ENCODE results near the gene ZBTB2. TPM values are rescaled to one million over a fixed set of nuclear protein-coding genes. Genes with fewer than 3 reads are reported as not detected.

Gene ZBTB2
- total RNA-seq, 3 donors from 2014 or later = 8.1 to 13.3 (median 11.0) TPM

DNA sequence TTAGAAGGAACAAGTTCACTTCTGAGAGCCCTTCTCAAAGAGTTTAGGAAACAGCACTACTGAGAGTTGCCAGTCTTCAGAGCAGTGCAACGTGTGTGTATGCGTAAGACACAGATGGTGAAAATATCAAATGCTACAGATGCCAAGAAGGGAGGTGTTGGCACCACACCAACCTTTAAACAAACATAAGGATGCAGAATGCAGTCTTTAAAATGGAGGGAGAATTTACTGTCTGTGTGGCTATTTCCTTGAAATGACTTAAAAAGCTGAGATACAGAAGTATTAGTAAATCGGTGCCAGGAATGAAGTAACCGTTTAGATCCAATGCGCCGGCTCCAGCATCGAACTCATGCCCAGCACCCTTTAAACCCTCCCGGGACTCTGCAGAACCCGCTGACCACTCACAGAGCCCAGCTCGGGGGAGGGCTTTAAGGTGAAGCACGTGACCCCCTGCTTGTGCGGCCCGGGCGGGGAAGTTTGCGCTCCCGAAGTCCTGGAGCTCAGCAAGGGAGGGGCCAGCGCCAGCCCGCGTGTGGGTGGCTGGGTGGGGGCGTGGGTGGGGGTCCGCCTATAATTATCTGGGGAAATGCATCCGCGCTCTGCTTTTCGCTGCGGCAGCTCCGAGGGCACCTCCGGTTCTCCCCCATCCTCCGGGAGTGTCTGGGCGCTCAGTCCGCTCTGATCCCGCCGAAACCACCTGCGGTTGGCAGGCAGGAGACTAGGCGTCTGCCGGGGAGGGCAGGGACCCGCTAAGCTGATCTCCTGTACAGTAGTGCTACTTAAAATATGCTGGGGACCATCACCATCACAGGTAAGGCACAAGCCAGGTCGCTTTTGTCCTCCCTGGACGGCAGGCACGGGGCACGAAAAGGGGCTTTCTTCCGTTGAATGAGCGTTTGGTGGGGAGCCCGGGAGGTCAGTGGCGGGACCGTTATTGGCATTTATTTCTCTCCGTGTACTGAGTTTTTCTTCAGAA lies 66.0 kb downstream of the ZBTB2 start:
- TF ChIP-seq, protein P1, sequence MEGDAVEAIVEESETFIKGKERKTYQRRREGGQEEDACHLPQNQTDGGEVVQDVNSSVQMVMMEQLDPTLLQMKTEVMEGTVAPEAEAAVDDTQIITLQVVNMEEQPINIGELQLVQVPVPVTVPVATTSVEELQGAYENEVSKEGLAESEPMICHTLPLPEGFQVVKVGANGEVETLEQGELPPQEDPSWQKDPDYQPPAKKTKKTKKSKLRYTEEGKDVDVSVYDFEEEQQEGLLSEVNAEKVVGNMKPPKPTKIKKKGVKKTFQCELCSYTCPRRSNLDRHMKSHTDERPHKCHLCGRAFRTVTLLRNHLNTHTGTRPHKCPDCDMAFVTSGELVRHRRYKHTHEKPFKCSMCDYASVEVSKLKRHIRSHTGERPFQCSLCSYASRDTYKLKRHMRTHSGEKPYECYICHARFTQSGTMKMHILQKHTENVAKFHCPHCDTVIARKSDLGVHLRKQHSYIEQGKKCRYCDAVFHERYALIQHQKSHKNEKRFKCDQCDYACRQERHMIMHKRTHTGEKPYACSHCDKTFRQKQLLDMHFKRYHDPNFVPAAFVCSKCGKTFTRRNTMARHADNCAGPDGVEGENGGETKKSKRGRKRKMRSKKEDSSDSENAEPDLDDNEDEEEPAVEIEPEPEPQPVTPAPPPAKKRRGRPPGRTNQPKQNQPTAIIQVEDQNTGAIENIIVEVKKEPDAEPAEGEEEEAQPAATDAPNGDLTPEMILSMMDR (IDR thresholded peaks at IDR 0.05) = no peak
- no peak overlapping the region for H3K4me3 ChIP-seq
- ATAC-seq (peak; percentile 52), DNase-seq (peak in 2 of 3 donors; percentile 45 to 58)
- H3K4me1 ChIP-seq (ENCODE audit: low read depth) = peaks cover 9% of the 10 kb centered on the region
- H3K36me3 ChIP-seq (ENCODE audit: low read depth) = no peaks in the 10 kb centered on the region
- intact Hi-C loops (cut with DNase I, micrococcal nuclease) = loop anchor here in 1 of 2 donors (5.0 kb wide), 1 partner anchor 433 kb away; no protein-coding TSS in a partner anchor
- H3K9me3 ChIP-seq = no peaks in the 10 kb centered on the region

DNA sequence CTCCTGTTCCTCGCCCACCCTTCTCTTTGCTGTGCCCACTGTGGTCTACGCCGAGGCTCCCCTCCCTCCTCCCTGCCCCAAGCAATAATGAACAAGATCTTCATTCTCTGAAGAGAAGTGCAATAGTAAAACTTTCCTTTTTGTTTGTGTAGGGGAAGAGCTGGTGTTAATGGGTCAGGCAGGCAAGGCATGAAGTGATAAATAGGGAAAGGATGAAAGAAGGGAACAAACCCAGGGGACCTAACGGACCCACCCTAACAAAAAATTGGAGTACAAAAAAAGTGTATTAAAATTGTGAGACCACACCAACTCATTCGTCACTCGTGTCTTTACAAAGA lies 66.9 kb downstream of the ZBTB2 start:
- Histone ChIP-seq H3K4me1 (ENCODE audit: low read depth) (peaks cover 9% of the 10 kb centered on the region), H3K36me3 (ENCODE audit: low read depth) (no peaks in the 10 kb centered on the region), H3K9me3 (no peaks in the 10 kb centered on the region), H3K4me3 (no peak overlapping the region)
- ATAC-seq = no peak
- DNase-seq = no peak
- intact Hi-C loops (cut with DNase I, micrococcal nuclease) = loop anchor here (5.0 kb wide), 1 partner anchor 307 kb away; no protein-coding TSS in a partner anchor
- TF ChIP-seq, protein P1 (IDR thresholded peaks at IDR 0.05) = no peak

DNA sequence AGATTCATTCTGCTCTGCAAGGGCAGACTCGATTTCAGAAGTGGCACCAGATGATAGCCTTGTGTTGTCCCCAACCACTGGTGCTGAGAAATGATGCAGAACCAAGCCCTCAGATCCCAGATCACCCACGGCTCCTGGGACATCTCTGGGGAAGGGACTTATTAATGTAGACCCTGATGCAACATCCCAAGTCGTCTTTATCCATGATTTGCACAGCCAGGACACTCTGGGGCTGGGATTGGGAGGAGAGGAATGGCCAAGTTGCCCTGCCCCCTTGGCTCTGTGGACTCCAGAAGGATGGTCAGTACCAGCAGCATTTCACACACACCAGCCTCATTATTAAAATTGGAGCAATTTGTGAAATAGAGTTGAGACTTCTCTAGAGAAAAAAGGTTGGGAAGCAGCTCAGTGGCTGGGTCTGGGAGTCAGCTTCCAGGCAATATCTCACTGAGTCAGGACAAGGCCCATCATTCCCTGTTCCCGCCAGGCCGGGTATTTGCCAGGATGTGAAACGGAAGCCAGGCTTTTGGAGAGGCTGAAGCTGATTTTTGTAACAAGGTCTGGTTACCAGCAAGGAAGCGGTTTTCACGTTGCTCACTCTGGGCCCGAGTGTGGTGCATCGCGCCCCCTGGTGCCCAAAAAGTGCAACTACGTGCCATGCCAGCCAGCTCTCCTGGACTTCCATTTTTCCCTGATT lies 67.4 kb downstream of the ZBTB2 start:
- intact Hi-C loops (cut with DNase I, micrococcal nuclease) = loop anchor here (5.0 kb wide), 1 partner anchor 307 kb away; no protein-coding TSS in a partner anchor
- peak; percentile 76 to 87 (median 83) for DNase-seq
- no peaks in the 10 kb centered on the region for H3K36me3 ChIP-seq (ENCODE audit: low read depth)
- ATAC-seq = peak; percentile 92
- TF ChIP-seq, protein P1 (IDR thresholded peaks at IDR 0.05) = peak; percentile 95
- H3K4me1 ChIP-seq (ENCODE audit: low read depth) = peaks cover 9% of the 10 kb centered on the region
- no peak overlapping the region for H3K4me3 ChIP-seq
- H3K9me3 ChIP-seq = no peaks in the 10 kb centered on the region

DNA sequence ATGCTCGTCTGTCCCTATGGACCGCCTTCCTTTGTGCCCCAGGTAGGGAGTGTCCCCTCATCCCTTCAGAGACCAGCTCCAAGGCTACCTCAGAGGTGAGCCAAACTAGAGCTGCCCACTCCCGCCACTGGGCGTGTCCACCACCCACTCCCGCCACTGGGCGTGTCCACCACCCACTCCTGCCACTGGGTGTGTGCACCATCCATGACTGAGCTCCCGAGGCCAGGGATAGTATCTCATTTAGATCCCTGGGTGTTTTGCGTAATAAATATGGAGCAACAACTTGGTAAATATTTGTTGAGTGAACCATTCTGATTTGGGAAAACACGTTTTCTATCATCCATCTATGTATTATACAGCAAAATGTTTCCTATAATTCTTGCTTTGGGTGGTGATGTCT lies 68.8 kb downstream of the ZBTB2 start:
- intact Hi-C loops (cut with DNase I, micrococcal nuclease) = loop anchor here (5.0 kb wide), 1 partner anchor 305 kb away; no protein-coding TSS in a partner anchor
- no peak overlapping the region for H3K4me3 ChIP-seq
- ATAC-seq (no peak), DNase-seq (no peak)
- H3K4me1 ChIP-seq (ENCODE audit: low read depth) = peaks cover 9% of the 10 kb centered on the region
- TF ChIP-seq, protein P1 (IDR thresholded peaks at IDR 0.05) = no peak
- no peaks in the 10 kb centered on the region for H3K9me3 ChIP-seq
- H3K36me3 ChIP-seq (ENCODE audit: low read depth) = no peaks in the 10 kb centered on the region

DNA sequence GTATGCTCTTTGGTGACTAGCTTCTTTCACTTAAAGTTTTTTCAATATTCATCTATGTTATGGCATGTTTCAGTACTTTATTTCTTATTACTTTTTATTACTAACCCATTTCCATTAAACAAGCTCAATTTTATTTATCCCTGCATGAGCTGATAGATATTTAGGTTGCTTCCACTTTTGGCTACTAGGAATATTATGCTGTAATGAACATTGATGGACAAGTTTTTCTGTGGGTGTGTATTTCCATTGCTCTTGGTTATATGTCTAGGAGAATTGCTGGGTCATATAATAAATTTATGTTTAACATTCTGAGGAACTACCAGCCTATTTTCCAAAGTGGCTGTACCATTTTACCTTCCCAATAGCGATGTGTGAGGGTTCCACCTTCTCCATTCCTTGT lies 69.9 kb downstream of the ZBTB2 start:
- Histone ChIP-seq H3K4me1 (ENCODE audit: low read depth) (peaks cover 9% of the 10 kb centered on the region), H3K4me3 (no peak overlapping the region), H3K9me3 (no peaks in the 10 kb centered on the region), H3K36me3 (ENCODE audit: low read depth) (no peaks in the 10 kb centered on the region)
- ATAC-seq (no peak), DNase-seq (no peak)
- intact Hi-C loops (cut with DNase I, micrococcal nuclease) = loop anchor here (5.0 kb wide), 1 partner anchor 304 kb away; no protein-coding TSS in a partner anchor
- TF ChIP-seq, protein P1 (IDR thresholded peaks at IDR 0.05) = no peak
